GM06990 (cell line): Measurements from ENCODE around the gene AGRP.

Experiments used
- DNase-seq: peaks from one replicate; pipeline ENCODE4 v3.0.0-alpha.2; 2011; ENCODE audit not compliant: insufficient read length; ENCODE audit errors: extremely low read depth
- H3K27me3 ChIP-seq: replicated peaks from 2 replicates; pipeline ENCODE4 v1.6.0; 2011; ENCODE audit warnings: low read length; ENCODE audit not compliant: control insufficient read depth, insufficient read depth
- H3K36me3 ChIP-seq: 2 replicates; pipeline ENCODE4 v1.5.1; 2011; ENCODE audit warnings: low read length; ENCODE audit not compliant: control insufficient read depth, insufficient read depth
- H3K4me3 ChIP-seq: replicated peaks from 2 replicates; pipeline ENCODE4 v1.5.1; 2011; ENCODE audit warnings: low read depth, mild to moderate bottlenecking, control low read depth, low read length
- TF ChIP-seq, protein P1 (sequence below): IDR thresholded peaks from 2 replicates; pipeline ENCODE4 v1.5.1; 2011; ENCODE audit warnings: low read length, control low read depth, mild to moderate bottlenecking, inconsistent platforms; ENCODE audit not compliant: insufficient read depth, poor library complexity, severe bottlenecking

AGRP gene

DNA sequence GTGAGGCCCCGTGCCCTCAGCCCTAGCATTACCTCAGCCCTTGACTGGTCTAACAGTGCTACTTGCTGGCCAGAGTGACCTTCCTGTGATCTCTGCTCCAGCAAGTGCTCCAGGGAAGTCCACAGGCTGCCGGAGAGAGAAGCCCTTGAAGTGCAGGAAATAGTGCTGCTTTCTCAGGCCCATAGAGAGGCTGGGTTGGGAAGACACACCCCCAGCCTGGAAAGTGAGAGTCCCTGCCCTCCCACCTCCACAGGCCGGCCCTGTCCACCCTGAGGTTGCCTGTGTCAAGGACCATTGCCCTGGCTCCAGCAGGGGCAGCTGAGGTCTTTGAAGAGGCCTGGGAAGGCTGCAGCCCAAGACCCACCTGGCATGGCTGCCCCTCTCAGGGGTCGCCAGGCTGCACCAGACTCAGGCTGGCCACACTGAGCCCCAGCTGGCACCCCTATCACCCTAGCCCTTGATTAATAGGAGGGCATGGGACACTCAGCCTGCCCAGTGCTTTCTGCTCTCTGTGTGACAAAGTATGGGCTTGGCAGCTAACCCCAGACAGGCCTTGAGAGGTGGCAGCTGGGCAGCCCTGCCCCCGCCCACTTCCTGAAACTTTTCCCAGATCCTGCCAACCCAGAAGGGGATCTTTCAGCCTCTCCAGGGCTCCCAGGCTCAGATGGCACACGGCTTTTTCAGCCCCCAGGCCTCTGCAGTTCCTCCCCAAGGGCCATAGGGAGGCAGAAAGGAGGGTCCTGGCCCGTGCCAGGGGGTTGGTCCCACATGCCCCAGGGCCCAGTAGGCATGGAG, 24.1 kb downstream of the AGRP start:
- DNase-seq, result no peak
- Histone ChIP-seq H3K4me3 (no peak overlapping the region), H3K36me3 (peaks cover 9% of the 10 kb centered on the region), H3K27me3 (no peaks in the 10 kb centered on the region)
- TF ChIP-seq, protein P1, sequence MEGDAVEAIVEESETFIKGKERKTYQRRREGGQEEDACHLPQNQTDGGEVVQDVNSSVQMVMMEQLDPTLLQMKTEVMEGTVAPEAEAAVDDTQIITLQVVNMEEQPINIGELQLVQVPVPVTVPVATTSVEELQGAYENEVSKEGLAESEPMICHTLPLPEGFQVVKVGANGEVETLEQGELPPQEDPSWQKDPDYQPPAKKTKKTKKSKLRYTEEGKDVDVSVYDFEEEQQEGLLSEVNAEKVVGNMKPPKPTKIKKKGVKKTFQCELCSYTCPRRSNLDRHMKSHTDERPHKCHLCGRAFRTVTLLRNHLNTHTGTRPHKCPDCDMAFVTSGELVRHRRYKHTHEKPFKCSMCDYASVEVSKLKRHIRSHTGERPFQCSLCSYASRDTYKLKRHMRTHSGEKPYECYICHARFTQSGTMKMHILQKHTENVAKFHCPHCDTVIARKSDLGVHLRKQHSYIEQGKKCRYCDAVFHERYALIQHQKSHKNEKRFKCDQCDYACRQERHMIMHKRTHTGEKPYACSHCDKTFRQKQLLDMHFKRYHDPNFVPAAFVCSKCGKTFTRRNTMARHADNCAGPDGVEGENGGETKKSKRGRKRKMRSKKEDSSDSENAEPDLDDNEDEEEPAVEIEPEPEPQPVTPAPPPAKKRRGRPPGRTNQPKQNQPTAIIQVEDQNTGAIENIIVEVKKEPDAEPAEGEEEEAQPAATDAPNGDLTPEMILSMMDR, result no peak

DNA sequence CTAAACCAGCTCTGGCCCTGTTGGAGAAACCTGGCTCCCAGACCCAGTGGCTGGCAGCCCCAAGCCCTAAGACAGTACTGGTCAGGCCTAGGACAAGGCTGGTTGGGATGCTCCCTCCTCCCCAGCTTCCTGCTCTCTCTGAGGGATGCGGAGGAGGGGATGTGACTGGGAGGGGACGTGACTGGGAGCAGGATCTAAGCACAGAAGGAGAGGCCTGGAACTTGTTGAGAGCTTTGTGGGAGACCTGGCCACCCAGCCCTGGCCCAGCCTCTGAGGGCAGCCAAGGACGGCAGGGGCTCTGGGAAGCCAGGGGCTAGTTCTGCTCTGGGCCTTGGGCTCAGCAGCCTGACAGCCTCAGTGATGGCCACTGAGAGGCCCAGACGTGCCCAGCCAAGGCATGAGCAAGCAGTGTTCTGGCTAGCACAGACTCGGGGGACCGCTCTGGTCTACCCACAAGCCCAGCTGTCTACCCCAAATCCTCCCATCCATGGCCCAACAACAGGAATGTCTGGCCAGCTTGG, 25.2 kb downstream of the AGRP start:
- TF ChIP-seq, protein P1, result no peak
- peaks cover 16% of the 10 kb centered on the region for H3K36me3 ChIP-seq
- H3K27me3 ChIP-seq, result no peaks in the 10 kb centered on the region
- no peak overlapping the region for H3K4me3 ChIP-seq
- no peak for DNase-seq

DNA sequence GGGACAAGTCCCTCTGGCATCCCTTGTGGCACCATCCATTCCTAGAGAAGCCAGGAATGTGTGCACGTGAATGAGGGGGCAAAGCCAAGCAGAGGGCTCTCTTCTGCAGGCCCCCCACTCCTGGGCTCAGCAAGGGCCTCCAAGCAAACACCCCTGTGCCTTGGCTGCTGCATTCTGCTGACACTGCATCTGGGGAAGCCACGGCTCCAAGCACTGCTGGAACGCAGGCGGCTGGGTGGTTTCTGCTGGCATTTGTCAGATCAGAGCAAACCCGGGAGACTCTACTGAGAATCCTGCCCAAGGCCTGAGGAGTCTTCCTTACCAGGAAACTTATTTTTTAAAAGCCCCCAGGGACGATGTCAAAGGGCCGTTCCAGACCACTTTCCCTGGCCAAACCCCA, 25.7 kb downstream of the AGRP start:
- TF ChIP-seq, protein P1, result no peak
- H3K4me3 ChIP-seq, result no peak overlapping the region
- peaks cover 19% of the 10 kb centered on the region for H3K36me3 ChIP-seq
- no peak for DNase-seq
- no peaks in the 10 kb centered on the region for H3K27me3 ChIP-seq

DNA sequence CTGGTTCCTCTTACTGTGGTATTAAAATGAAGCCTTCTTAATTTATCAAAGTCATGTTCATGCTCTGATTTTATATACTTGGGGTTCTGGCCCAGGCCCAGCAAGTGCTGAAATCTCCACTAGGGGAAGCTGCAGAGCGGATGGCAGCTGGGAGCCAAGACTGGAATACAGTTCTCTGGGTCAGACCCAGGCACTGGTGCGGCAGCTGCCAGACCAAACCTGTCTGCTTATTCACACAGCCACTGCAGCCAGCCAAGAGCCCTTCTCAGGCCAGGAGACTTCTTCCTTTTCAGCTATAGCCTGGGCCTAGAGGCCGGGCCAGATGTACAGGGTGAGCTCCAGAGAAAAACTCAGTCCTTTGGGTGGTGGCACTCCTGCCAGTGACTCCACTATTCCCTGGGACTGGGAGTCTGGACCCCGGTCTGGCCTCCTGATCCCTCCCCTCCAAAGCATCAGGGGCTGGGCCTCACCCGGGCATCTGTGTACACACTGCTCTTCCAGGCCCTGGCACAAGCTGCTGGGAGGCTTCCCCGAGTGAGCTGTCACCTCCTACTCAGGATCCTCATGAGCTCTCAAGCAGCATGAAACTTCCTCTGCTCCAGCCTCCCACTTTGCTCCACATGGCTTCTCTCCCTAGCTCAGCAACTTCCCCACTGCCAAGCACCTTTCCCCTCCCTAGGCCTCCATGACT, 26.8 kb downstream of the AGRP start:
- no peak for DNase-seq
- TF ChIP-seq, protein P1, result peak; percentile 28
- H3K36me3 ChIP-seq, result peaks cover 28% of the 10 kb centered on the region

DNA sequence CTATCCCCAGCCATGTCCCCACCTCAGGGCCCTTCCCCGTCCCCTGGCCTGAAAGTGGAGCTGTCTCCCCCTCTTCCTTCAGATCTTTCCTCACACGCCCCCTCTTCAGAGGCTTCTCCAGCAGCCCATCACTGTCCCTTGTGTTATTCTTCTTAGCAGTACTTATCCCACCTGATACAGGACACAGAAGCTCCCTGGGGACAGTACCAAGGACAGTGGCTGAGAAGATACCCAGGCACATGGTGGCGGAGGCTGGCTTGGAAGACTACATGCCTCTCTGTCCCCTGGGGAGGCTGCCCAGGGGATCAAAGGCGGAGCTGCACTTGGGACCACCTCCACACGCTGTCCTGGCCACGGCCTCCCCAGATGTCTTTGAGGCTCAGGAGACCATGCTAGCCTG, 28.5 kb downstream of the AGRP start:
- no peak overlapping the region for H3K4me3 ChIP-seq
- H3K27me3 ChIP-seq, result no peaks in the 10 kb centered on the region
- TF ChIP-seq, protein P1, result no peak
- DNase-seq, result no peak
- peaks cover 30% of the 10 kb centered on the region for H3K36me3 ChIP-seq

More for the DNA sequence above, 26.8 kb downstream of the AGRP start:
- Histone ChIP-seq H3K4me3 (no peak overlapping the region), H3K27me3 (no peaks in the 10 kb centered on the region)
